WTC11 (cell line): ENCODE measurements around the gene CACNB1.

Experiments
- ATF2 ChIP-seq: sonication (generic); formaldehyde crosslinking; IDR thresholded peaks from 2 replicates; pipeline ENCODE4 v1.8.1; 2022; ENCODE audit warnings: low read depth, missing genetic modification reagents, borderline replicate concordance
- ESRRA ChIP-seq: sonication (generic); formaldehyde crosslinking; IDR thresholded peaks from 2 replicates; pipeline ENCODE4 v1.8.1; 2022; ENCODE audit warnings: mild to moderate bottlenecking, missing genetic modification reagents, borderline replicate concordance
- JUN ChIP-seq: sonication (generic); formaldehyde crosslinking; IDR thresholded peaks from 2 replicates; pipeline ENCODE4 v1.8.0; 2023; ENCODE audit warnings: mild to moderate bottlenecking, missing genetic modification reagents
- KAT7 ChIP-seq: sonication (generic); formaldehyde crosslinking; IDR thresholded peaks from 2 replicates; pipeline ENCODE4 v1.8.1; 2023; ENCODE audit warnings: missing genetic modification reagents, mild to moderate bottlenecking, borderline replicate concordance
- ZNF121 ChIP-seq: sonication (generic); formaldehyde crosslinking; IDR thresholded peaks from 2 replicates; pipeline ENCODE4 v1.8.0; 2023; ENCODE audit warnings: missing genetic modification reagents
- ZNF317 ChIP-seq: sonication (generic); formaldehyde crosslinking; IDR thresholded peaks from 2 replicates; pipeline ENCODE4 v1.8.1; 2023; ENCODE audit warnings: low read depth, mild to moderate bottlenecking, moderate library complexity, missing genetic modification reagents, borderline replicate concordance
- TF ChIP-seq, protein P1 (sequence below): fragments of 200-600 bp; IDR thresholded peaks from 2 replicates; pipeline ENCODE4 v1.8.0; 2022; ENCODE audit warnings: antibody characterized with exemption

DNA sequence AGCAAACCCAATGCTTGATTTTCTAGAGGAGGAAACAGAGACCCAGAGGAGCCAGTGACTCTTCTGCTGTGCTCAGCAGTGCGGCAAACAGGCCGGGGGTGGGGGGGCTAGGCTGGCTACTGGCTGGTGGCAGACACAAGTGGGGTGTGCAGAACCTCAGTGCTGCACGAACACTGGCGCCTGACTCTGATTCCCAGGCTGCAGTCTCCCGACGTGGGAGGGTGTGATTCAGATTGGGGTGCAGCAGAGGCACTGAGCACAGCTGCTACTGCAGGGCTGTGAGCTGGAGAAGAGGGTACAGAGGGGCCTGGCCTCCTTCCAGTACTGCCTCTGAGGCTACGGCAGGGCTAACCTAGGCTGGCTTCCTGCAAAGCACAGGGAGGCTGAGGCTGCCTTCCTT, 10.7 kb upstream of the CACNB1 start:
- no peak for TF ChIP-seq ZNF121 (CRISPR knock-in tag)
- TF ChIP-seq, protein P1, sequence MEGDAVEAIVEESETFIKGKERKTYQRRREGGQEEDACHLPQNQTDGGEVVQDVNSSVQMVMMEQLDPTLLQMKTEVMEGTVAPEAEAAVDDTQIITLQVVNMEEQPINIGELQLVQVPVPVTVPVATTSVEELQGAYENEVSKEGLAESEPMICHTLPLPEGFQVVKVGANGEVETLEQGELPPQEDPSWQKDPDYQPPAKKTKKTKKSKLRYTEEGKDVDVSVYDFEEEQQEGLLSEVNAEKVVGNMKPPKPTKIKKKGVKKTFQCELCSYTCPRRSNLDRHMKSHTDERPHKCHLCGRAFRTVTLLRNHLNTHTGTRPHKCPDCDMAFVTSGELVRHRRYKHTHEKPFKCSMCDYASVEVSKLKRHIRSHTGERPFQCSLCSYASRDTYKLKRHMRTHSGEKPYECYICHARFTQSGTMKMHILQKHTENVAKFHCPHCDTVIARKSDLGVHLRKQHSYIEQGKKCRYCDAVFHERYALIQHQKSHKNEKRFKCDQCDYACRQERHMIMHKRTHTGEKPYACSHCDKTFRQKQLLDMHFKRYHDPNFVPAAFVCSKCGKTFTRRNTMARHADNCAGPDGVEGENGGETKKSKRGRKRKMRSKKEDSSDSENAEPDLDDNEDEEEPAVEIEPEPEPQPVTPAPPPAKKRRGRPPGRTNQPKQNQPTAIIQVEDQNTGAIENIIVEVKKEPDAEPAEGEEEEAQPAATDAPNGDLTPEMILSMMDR = no peak
- TF ChIP-seq ATF2 (CRISPR knock-in tag) = no peak
- TF ChIP-seq ZNF317 (CRISPR knock-in tag) = no peak
- no peak for TF ChIP-seq ESRRA
- no peak for TF ChIP-seq JUN (CRISPR knock-in tag)
- no peak for TF ChIP-seq KAT7 (CRISPR knock-in tag)
